Stimulated activated effector memory CD8-positive, alpha-beta T cell treated with anti-CD3 and anti-CD28 coated beads, Interleukin-12 subunit alpha, Interleukin-12 subunit beta, amount 100 ng/mL, for 72 hours (primary cell): ENCODE measurements around the gene ASIC4.

Experiments
- ATAC-seq: fragments of 150-1000 bp; cut with Tn5 transposase; 2 replicates; pipeline ENCODE4 v1.10.0; 2021
- DNase-seq, 2 donors: peaks; one replicate each; pipeline ENCODE4 v3.0.0; 2021 to 2022; ENCODE audit warnings: low spot score in 2 of 2
- H3K27ac Mint-ChIP-seq: one replicate; pipeline ENCODE4 v1.8.0; 2022; ENCODE audit warnings: mild to moderate bottlenecking, mixed read lengths
- H3K36me3 Mint-ChIP-seq: one replicate; pipeline ENCODE4 v1.8.0; 2022; ENCODE audit warnings: mild to moderate bottlenecking, mixed read lengths
- H3K4me1 Mint-ChIP-seq: one replicate; pipeline ENCODE4 v1.8.0; 2022; ENCODE audit warnings: mixed read lengths
- H3K4me3 Mint-ChIP-seq: one replicate; pipeline ENCODE4 v1.8.0; 2022; ENCODE audit warnings: mild to moderate bottlenecking, mixed read lengths
- H3K9me3 Mint-ChIP-seq: one replicate; pipeline ENCODE4 v1.8.0; 2022; ENCODE audit warnings: mixed read lengths

Gene ASIC4

DNA sequence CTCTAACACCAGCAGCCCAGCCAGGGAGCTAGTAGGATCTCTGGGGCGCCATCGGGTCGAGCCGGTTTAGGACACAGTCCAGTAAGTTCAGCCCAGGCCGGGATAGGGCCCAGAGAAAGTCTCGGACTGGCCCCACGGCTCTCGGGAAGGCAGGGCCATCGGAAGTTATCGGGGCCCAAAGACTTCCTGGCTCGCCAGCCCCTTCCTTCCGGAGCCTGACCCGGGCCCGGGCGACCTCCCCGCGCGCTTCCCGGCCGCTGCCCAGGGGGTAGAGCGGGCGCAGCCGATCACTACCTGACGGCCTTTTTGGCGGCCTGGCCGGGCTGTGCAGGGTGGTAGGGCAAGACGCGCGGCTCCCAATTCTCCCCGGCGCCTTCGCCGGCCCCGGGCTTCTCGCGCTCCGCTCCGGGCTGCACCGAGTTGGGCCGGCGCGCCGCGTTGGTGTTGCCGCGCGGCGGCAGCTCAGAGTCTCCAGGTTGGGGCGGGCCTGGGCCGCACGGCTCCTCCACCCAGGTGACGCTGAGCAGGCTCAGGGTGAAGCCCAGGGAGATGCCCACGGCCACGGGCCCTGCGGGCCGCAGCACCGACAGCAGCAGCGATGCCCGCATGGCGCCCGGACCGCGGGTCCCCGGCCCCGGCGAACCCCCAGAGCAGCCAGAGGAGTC lies 28.8 kb downstream of the ASIC4 start:
- no peak overlapping the region for H3K27ac Mint-ChIP-seq
- ATAC-seq (peak; percentile 65), DNase-seq (peak in 1 of 2 donors; percentile 59)
- H3K4me1 Mint-ChIP-seq, result peaks cover 29% of the 10 kb centered on the region
- H3K4me3 Mint-ChIP-seq, result peak overlapping the region; percentile 88
- H3K9me3 Mint-ChIP-seq, result no peaks in the 10 kb centered on the region
- peaks cover 33% of the 10 kb centered on the region for H3K36me3 Mint-ChIP-seq

DNA sequence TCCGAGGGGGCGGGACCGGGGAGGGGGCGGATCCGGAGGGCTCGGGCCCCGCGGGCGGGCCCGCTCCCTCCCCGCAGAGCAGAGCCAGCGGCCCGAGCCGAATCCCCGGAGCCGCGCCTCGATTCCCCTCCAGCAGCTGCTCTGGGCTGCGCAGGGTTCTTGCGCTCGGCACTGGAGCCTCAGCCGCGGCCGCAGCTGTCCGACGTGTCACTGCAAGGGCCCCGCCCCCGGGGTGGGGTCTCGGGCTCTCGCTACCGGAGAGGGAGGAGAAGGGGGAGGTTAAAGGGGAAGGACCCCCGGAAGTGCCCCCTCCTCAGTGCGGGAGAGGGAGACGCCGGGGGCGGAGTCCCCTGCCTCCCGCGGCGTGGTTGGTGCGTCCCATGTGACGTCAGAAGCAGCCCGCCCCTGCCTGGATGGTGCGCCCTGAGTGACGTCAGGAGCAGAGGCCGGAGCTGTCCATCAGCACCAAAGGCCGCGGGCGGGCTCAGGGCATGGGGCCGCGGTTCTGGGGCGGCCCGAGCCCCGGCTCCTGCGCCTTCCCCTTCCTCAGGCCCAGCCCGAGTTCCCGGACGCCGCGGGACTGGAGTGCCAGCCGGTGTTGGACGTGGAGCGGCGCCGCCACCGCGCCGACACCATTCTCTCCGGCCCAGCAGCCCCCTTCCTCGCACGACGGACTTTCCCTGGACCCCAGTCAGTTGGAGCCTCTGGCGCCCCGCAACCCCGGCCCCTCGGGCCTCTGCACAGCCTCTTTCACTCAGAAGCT lies 29.5 kb downstream of the ASIC4 start, which contains the start of the genes CHPF and TMEM198:
Gene CHPF, minus strand, starts transcription at position 214 of the 763 bp plus-strand sequence. CDS start 271 bp downstream, outside the sequence.
Gene TMEM198, plus strand, starts transcription at position 433 of the 763 bp plus-strand sequence. CDS start 700 bp downstream, outside the sequence.
- peak within 1 kb of the TSS; percentile 88 for H3K4me3 Mint-ChIP-seq
- H3K4me1 Mint-ChIP-seq, result peaks cover 29% of the 10 kb centered on the region
- peaks cover 29% of the 10 kb centered on the region for H3K36me3 Mint-ChIP-seq
- H3K9me3 Mint-ChIP-seq, result no peaks in the 10 kb centered on the region
- ATAC-seq, result peak; percentile 85
- peak within 1 kb of the TSS; percentile 59 for H3K27ac Mint-ChIP-seq
- peak; percentile 90 to 97 for DNase-seq

DNA sequence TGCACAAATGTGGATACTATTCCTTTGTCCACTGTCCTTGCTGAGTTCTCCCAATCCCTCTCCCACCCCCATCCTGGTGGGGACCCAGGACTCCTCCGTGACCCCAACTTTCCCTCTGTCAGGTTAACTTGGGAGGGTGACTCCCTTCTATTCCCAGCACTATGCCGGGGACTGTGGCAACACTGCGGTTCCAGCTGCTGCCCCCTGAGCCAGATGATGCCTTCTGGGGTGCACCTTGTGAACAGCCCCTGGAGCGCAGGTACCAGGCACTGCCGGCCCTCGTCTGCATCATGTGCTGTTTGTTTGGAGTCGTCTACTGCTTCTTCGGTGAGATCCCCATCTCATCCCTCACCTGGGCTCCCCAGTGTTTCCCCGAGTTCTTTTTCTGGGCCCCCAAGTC lies 30.3 kb downstream of the ASIC4 start:
- peaks cover 22% of the 10 kb centered on the region for H3K36me3 Mint-ChIP-seq
- DNase-seq, result no peak
- peak overlapping the region; percentile 88 for H3K4me3 Mint-ChIP-seq
- no peaks in the 10 kb centered on the region for H3K9me3 Mint-ChIP-seq
- peak overlapping the region; percentile 59 for H3K27ac Mint-ChIP-seq
- no peak for ATAC-seq
- peaks cover 29% of the 10 kb centered on the region for H3K4me1 Mint-ChIP-seq

DNA sequence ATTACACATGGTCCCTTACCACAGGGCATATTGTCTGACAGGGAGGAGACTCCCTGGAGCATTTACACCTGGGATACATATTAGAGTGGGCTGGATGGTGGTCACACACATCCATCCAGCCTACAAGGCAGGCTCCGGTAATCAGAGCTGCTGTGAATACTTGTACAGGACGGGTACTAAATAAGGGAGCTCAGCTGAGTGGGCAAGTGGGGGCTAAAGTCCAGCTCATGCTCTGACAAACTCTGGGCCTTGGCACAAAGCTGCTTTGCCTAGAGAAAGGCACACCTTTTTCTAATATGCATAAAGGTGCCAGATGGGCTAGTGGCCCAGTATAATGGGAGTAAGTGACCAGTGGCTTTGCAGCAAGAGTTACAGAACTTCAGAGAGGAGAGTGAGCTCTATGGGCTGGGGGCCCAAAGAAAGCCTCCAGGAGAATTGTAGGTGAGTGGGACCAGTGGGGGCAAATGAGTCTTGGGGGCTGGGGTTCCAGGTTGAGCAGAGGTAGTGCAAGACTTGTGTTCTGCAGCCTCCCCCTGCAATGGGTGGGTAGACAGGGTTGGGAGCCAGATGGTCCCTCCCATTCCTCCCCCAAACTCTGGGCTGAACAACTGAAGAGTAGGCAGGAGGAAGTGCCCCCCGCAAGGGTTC lies 31.1 kb downstream of the ASIC4 start:
- Mint-ChIP-seq H3K27ac (no peak overlapping the region), H3K36me3 (peaks cover 16% of the 10 kb centered on the region), H3K4me3 (peak overlapping the region; percentile 88), H3K9me3 (no peaks in the 10 kb centered on the region), H3K4me1 (peaks cover 29% of the 10 kb centered on the region)
- ATAC-seq, result no peak
- no peak for DNase-seq

DNA sequence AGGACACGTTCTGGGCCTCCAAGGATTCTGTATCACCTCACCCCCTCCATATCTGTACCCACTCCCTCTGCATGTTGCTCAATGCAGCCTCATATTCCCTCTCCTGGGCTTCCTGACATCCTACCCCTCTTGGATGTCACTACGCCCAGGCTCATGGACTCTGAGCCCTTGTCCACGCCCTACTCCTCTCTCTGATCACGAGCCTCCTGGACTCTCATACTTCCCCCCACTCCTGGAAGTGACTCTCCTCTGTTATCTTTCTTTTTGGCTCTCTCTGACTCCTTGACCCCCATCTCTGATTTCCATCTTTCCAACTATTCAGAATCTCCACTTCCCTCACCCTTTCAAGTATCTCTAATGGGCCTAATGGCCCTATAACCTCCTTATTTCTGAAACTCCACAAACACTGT lies 31.7 kb downstream of the ASIC4 start:
- DNase-seq, result no peak
- H3K9me3 Mint-ChIP-seq, result no peaks in the 10 kb centered on the region
- H3K4me3 Mint-ChIP-seq, result no peak overlapping the region
- H3K27ac Mint-ChIP-seq, result no peak overlapping the region
- ATAC-seq, result no peak
- H3K4me1 Mint-ChIP-seq, result peaks cover 32% of the 10 kb centered on the region
- peaks cover 13% of the 10 kb centered on the region for H3K36me3 Mint-ChIP-seq

DNA sequence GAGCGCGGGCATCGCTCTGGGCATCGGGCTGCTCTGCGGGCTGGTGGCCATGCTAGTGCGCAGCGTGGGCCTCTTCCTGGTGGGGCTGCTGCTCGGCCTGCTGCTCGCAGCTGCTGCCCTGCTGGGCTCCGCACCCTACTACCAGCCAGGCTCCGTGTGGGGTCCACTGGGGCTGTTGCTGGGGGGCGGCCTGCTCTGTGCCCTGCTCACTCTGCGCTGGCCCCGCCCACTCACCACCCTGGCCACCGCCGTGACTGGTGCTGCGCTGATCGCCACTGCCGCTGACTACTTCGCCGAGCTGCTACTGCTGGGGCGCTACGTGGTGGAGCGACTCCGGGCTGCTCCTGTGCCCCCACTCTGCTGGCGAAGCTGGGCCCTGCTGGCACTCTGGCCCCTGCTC lies 33.3 kb downstream of the ASIC4 start:
- H3K27ac Mint-ChIP-seq, result no peak overlapping the region
- H3K36me3 Mint-ChIP-seq, result peaks cover 6% of the 10 kb centered on the region
- ATAC-seq (no peak), DNase-seq (no peak)
- no peak overlapping the region for H3K4me3 Mint-ChIP-seq
- H3K9me3 Mint-ChIP-seq, result no peaks in the 10 kb centered on the region
- peaks cover 27% of the 10 kb centered on the region for H3K4me1 Mint-ChIP-seq

DNA sequence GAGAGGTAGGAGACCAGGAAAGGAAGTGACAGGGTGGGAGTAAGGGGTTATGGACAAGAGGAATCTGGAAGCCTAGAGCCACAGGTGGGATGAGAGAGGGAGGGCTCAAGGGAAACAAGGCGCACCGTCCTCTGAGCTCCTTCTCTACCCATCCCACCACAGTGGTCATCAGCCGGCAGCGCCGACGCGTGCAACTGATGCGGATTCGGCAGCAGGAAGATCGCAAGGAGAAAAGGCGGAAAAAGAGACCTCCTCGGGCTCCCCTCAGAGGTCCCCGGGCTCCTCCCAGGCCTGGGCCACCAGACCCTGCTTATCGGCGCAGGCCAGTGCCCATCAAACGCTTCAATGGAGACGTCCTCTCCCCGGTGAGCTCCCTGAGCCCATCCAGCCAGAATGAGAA lies 34.7 kb downstream of the ASIC4 start:
- H3K4me1 Mint-ChIP-seq, result peaks cover 24% of the 10 kb centered on the region
- no peak overlapping the region for H3K27ac Mint-ChIP-seq
- no peaks in the 10 kb centered on the region for H3K9me3 Mint-ChIP-seq
- ATAC-seq (no peak), DNase-seq (no peak)
- peaks cover 6% of the 10 kb centered on the region for H3K36me3 Mint-ChIP-seq
- H3K4me3 Mint-ChIP-seq, result no peak overlapping the region

DNA sequence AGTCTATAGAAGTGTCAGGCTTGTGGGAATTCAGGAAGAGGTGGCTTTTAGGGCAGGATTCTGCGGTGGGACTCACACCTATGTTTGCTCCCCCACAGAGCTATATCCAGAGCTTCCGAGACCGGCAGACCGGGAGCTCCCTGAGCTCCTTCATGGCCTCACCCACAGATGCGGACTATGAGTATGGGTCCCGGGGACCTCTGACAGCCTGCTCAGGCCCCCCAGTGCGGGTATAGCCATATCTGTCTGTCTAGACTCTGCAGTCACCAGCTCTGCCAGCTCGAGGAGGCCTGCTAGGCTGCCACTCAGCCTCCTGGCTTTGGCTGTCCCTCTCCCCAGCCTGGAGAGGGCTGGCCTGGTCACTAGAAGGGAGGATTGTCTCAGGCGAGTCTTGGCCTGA lies 35.3 kb downstream of the ASIC4 start:
- Mint-ChIP-seq H3K36me3 (peaks cover 2% of the 10 kb centered on the region), H3K27ac (no peak overlapping the region), H3K9me3 (no peaks in the 10 kb centered on the region), H3K4me3 (no peak overlapping the region), H3K4me1 (peaks cover 18% of the 10 kb centered on the region)
- DNase-seq (no peak), ATAC-seq (no peak)

DNA sequence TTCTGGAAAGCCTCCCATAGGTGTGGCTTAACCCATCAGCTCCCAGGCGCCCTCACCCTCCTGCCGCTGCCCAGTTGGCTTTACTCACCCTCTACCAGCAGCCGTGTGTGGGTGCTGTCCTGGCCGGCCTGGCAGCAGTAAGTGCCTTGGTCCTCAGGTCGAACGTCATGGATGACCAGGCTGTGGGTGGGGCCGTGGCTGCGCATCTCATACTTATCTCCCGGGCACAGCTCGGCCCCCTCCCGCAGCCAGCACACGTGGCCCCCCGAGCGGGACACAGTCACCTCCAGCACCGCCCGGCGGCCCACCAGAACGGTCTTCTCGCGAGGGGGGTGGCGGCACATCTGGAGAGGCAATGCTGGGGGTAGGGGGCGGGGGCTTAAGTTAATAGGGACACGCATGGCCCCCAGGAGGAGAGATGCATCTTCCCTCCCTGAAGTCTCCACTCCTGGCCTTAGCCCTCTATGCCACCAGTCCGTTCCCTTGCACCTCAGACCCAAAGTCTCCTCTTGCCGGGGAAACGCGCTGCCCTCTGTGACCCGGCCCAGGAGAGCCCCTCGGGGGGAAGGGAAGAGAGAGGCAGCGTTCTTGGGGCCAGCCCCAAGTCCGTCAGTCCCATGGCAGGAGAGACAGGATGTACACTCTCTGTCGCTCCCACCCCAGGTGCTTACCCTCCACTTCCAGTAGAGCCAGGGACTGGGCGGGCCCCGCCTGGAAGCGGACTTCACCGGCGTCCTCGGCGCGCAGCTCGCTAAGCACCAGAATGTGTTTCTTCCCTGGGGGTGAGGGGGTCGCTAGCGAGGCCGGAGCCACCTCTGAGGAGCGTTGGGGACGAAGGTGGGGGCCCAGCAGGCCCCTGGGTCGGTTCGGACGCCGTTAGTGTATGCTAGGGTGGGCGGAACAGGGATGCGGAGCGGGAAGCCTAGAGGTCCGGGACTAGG lies 37.4 kb downstream of the ASIC4 start:
- H3K4me1 Mint-ChIP-seq, result peaks cover 12% of the 10 kb centered on the region
- H3K9me3 Mint-ChIP-seq, result no peaks in the 10 kb centered on the region
- H3K27ac Mint-ChIP-seq, result no peak overlapping the region
- peak overlapping the region; percentile 81 for H3K4me3 Mint-ChIP-seq
- DNase-seq (no peak), ATAC-seq (peak; percentile 14)
- H3K36me3 Mint-ChIP-seq, result no peaks in the 10 kb centered on the region

DNA sequence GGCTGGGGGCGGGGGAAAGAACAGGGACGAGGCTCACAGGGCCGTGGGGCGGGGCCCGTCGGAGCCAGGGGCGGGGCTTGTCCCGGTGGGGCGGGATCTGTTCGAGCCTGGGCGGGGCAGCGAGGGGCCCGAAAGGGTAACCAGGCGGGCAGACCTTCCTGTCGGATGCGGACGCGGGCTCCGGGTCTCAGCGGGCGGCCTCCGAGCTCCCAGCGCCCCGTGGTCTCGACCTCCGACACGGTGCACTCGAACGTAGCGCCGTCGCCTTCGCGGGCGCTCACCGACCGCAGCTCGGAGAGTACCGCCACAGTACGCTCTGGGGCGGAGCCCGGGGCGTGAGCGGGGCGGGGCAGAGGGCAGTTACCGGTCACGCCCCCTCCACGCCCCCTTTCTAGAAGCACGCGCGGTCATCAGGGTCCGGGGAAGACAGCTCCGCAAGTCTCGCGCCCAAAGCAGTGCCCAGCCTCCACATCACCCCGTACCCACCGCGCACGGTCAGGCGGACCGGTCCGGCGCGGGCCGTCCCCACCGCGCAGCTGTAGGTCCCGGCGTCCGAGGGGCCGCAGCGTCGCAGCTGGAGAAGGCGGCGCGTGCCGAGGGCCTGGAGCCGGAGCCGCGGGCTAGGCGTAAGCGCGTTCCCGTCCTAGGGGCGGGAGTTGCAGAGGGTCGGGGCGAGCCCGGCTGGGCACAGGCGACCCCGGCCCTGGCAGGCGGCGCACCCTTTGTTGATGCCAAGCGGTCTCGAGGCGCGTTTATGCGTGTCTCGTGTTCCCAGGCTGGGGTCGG lies 38.3 kb downstream of the ASIC4 start:
- H3K36me3 Mint-ChIP-seq, result no peaks in the 10 kb centered on the region
- peaks cover 12% of the 10 kb centered on the region for H3K4me1 Mint-ChIP-seq
- H3K4me3 Mint-ChIP-seq, result peak overlapping the region; percentile 81
- H3K9me3 Mint-ChIP-seq, result no peaks in the 10 kb centered on the region
- peak; percentile 89 for ATAC-seq
- H3K27ac Mint-ChIP-seq, result no peak overlapping the region
- DNase-seq, result peak; percentile 80 to 94

DNA sequence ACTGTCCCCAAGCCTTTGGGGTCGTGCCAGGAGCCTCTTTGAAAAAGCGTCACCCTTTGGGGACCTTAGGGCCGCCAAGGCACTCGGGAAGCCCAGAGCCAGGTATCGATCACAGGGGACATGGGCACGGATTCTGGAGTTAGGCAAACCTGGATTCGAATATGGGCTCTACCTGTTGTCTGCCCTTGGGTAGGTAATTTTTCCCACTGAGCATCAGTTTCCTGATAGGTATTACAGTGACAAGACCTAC lies 38.8 kb downstream of the ASIC4 start:
- Mint-ChIP-seq H3K4me3 (peak overlapping the region; percentile 81), H3K9me3 (no peaks in the 10 kb centered on the region), H3K4me1 (peaks cover 12% of the 10 kb centered on the region), H3K36me3 (no peaks in the 10 kb centered on the region), H3K27ac (no peak overlapping the region)
- no peak for DNase-seq
- ATAC-seq, result no peak

DNA sequence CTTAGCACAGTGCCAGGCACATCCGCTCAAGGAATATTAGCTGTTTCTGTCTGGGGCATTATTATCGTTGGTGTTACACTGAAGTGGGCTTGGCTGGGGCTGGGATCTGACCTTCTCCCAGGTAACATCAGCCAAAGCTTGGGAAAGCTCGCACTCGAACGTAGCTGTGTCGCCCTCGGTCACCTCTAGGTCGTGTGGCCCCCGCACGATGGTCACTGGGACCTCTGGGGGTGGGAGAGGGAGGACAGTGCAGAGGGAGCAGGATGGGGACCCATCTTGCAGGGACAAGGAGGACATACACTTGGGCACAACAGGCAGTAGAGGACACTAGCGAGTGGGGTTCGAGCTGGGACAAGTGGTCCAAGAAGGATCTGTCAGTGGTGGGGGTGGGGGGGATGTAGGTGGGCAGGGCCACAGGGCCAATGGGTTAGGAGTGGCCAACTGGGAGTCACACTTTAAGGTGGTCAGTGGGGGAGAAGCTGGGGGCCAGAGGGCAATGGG lies 39.2 kb downstream of the ASIC4 start:
- Mint-ChIP-seq H3K27ac (no peak overlapping the region), H3K36me3 (no peaks in the 10 kb centered on the region), H3K9me3 (no peaks in the 10 kb centered on the region), H3K4me1 (peaks cover 12% of the 10 kb centered on the region), H3K4me3 (peak overlapping the region; percentile 81)
- no peak for DNase-seq
- no peak for ATAC-seq

DNA sequence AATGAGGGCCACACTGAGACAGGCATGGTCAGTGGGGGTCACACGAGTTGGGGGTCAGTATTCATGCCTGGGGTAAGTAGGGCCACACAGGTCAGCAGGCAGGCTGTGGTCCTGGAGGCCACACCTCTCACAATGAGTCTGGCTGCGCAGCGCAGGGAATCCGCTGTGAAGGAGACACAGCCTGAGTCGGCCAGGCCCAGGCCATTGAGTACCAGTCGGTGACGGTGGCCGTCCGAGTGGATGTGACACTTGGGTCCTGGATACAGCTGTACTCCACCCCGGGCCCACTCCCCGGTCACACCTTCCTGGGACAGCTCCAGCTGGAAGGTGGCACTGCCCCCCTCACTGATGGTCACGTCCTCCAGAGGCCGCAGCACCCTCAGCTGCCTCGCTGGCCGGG lies 40.1 kb downstream of the ASIC4 start:
- no peak for DNase-seq
- no peaks in the 10 kb centered on the region for H3K36me3 Mint-ChIP-seq

DNA sequence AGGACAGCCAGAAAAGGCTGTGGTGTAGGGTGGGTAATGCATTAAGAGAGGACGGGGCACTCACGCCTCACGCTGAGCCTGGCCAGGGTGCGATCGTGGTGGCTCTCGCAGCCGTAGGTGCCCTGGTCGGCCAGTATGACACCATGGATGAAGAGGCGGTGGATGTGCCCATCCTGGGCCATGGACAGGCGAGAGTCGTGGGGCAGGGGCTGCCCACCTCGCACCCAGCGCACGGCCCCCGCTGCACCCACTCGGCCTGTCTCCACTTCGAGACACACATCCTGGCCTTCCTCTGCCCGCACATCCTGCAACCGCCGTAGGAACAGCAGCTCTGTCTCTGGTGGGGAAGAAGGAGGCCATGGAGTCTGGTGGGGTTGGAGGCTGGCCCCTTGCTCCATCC lies 41.7 kb downstream of the ASIC4 start:
- Mint-ChIP-seq H3K4me3 (no peak overlapping the region), H3K27ac (no peak overlapping the region), H3K9me3 (no peaks in the 10 kb centered on the region), H3K4me1 (peaks cover 9% of the 10 kb centered on the region), H3K36me3 (no peaks in the 10 kb centered on the region)
- no peak for ATAC-seq
- no peak for DNase-seq

More for the DNA sequence above, 40.1 kb downstream of the ASIC4 start:
- no peak for ATAC-seq
- peaks cover 12% of the 10 kb centered on the region for H3K4me1 Mint-ChIP-seq
- no peak overlapping the region for H3K4me3 Mint-ChIP-seq
- H3K9me3 Mint-ChIP-seq, result no peaks in the 10 kb centered on the region
- H3K27ac Mint-ChIP-seq, result no peak overlapping the region
